22Rv1 (cell line): ENCODE data around the gene SMNDC1.

Experiments
- CTCF ChIP-seq: fragments of 450-650 bp; IDR thresholded peaks from 2 replicates; pipeline ENCODE4 v1.5.1; 2017; ENCODE audit warnings: mild to moderate bottlenecking
- ZFX ChIP-seq: fragments of 450-650 bp; IDR thresholded peaks from 2 replicates; pipeline ENCODE4 v1.6.1; 2017; ENCODE audit warnings: antibody characterized with exemption, borderline replicate concordance

- TF ChIP-seq ZFX (no peak), CTCF (no peak)
Measured at GRCh38 chr10:110275128-110275729, 29.5 kb downstream of the SMNDC1 start.
